ENCODE measurements around the gene CHD5.
A peak's percentile ranks its signal among the peaks of the same experiment; 100 is the strongest.

CHD5 gene

GRCh38 chr1:6162773-6163172 lies 17.3 kb downstream of the CHD5 start:
- DNase-seq = no peak
- in situ Hi-C loops (cut with MboI; ENCODE audit: low pct_unique_long_range_greater_than_20kb, low sequenced_read_pairs) = no loop called here

- in situ Hi-C loops (cut with MboI; ENCODE audit: low pct_unique_long_range_greater_than_20kb, low sequenced_read_pairs) = no loop called here
- DNase-seq = no peak
These were observed 17.8 kb downstream of the CHD5 start for GRCh38 chr1:6162341-6162740.

DNA sequence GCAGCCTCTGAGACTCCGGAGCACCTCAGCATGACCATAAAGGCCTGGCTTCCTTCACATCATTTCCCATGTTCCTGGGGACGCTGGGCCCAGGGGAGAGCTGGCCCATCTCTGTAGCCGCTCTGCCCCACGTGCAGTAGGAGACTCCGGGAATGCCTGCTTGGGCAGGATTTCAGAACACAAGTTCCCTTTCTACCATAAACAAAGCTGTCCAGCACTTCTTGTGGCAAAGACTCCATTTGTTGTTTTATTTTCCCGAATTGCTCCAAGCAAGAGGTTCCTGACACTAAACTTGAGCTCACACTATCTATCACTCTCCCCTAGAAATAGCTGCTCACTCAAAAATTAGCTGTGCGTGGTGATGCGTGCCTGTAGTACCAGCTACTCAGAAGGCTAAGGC lies 21.9 kb downstream of the CHD5 start:
- no peak for DNase-seq
- in situ Hi-C loops (cut with MboI; ENCODE audit: low pct_unique_long_range_greater_than_20kb, low sequenced_read_pairs) = no loop called here

GRCh38 chr1:6157528-6158174 lies 22.5 kb downstream of the CHD5 start:
- in situ Hi-C loops (cut with MboI; ENCODE audit: low pct_unique_long_range_greater_than_20kb, low sequenced_read_pairs) = no loop called here
- DNase-seq = no peak

GRCh38 chr1:6157132-6157527 lies 23.0 kb downstream of the CHD5 start:
- in situ Hi-C loops (cut with MboI; ENCODE audit: low pct_unique_long_range_greater_than_20kb, low sequenced_read_pairs) = no loop called here

GRCh38 chr1:6154525-6155319 lies 25.4 kb downstream of the CHD5 start:
- no peak for DNase-seq
- in situ Hi-C loops (cut with MboI; ENCODE audit: low pct_unique_long_range_greater_than_20kb, low sequenced_read_pairs) = no loop called here

More at GRCh38 chr1:6157132-6157527, 23.0 kb downstream of the CHD5 start:
- DNase-seq = no peak

DNA sequence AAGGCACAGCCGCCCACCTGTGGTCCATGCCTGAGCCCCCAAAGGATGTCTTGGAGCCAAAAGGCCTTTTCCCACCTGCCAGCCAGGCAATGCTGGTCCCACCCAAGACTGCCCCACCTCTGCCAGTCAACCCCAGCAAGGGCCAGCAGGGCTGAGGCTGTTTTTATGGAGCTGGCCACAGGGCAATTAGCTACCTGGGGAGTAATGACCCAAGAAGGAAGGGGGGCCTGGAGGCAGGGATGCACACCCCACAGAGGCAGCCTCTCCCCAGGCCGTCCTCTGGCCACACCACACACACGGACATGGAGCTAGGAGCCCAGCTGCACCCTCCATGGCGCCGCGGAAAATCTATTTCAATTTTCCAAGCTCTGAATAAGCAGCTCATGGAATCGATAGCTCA lies 27.2 kb downstream of the CHD5 start:
- no peak for DNase-seq
- in situ Hi-C loops (cut with MboI; ENCODE audit: low pct_unique_long_range_greater_than_20kb, low sequenced_read_pairs) = no loop called here

- in situ Hi-C loops (cut with MboI; ENCODE audit: low pct_unique_long_range_greater_than_20kb, low sequenced_read_pairs) = no loop called here
- DNase-seq = no peak
These were observed 27.9 kb downstream of the CHD5 start for GRCh38 chr1:6152181-6152580.

GRCh38 chr1:6151291-6151822 lies 28.8 kb downstream of the CHD5 start:
- no peak for DNase-seq
- in situ Hi-C loops (cut with MboI; ENCODE audit: low pct_unique_long_range_greater_than_20kb, low sequenced_read_pairs) = no loop called here

DNA sequence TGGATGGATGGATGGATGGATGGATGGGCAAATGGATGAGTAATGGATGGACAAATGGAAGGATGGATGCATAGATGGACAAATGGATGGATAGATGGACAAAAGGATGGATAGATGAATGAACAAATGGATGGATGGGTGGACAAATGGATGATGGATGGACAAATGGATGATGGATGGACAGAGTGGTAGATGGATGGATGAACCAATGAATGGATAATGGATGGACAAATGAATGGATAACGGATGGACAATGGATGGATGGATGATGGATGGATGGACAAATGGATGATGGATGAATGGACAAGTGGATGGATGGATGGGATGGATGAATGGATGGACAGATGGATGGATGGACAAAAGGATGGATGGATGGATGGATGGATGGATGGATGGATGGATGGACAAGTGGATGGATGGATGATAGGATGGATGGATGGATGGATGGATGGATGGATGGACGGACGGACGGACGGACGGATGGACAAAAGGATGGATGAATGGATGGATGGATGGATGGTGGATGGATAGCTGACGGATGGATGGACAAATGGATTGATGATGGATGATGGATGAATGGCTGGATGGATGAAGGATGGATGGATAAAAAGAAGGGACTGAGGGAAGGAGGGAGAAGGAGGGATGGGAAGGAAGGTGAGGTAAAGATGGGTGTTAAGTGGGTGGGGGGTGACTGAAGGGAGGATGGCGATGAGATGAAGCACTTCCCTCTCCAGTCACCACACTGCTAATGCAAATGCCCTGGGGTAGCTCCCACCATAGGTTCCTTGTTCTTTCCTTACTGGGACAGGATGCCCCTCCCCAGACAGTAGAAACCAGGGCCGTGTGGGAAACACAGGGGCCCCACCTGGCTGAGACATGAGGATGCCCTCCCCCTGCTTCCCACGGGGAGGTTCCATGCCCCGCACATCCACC lies 29.8 kb downstream of the CHD5 start:
- in situ Hi-C loops (cut with MboI; ENCODE audit: low pct_unique_long_range_greater_than_20kb, low sequenced_read_pairs) = no loop called here
- DNase-seq = no peak

- in situ Hi-C loops (cut with MboI; ENCODE audit: low pct_unique_long_range_greater_than_20kb, low sequenced_read_pairs) = no loop called here
- no peak for DNase-seq
These were observed 30.5 kb downstream of the CHD5 start for GRCh38 chr1:6149597-6149996.

GRCh38 chr1:6148497-6149241 lies 31.5 kb downstream of the CHD5 start:
- peak; percentile 49 for DNase-seq
- in situ Hi-C loops (cut with MboI; ENCODE audit: low pct_unique_long_range_greater_than_20kb, low sequenced_read_pairs) = no loop called here

- in situ Hi-C loops (cut with MboI; ENCODE audit: low pct_unique_long_range_greater_than_20kb, low sequenced_read_pairs) = no loop called here
- DNase-seq = no peak
These were observed 34.2 kb downstream of the CHD5 start for GRCh38 chr1:6145864-6146410.

DNA sequence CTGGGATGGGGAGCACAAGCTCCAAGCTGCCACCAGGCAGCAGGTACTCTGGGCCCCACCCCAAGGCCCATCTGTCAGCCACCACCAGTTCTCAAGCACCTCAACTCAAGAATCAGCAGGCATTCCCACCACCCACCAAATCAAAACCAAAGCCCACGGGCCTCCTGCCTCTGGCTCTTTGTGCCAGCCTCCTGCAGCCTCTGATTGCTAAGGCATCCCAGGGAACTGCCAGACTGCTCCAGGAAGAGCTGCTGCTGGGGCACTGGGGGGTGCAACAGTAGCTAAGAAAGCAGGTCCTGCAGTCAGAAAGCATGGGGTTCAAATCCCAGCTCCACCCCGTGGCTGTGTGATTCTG lies 34.7 kb downstream of the CHD5 start:
- in situ Hi-C loops (cut with MboI; ENCODE audit: low pct_unique_long_range_greater_than_20kb, low sequenced_read_pairs) = no loop called here
- no peak for DNase-seq

- DNase-seq = no peak
- in situ Hi-C loops (cut with MboI; ENCODE audit: low pct_unique_long_range_greater_than_20kb, low sequenced_read_pairs) = no loop called here
These were observed 35.3 kb downstream of the CHD5 start for GRCh38 chr1:6144647-6145395.

GRCh38 chr1:6144175-6144574 lies 35.9 kb downstream of the CHD5 start:
- in situ Hi-C loops (cut with MboI; ENCODE audit: low pct_unique_long_range_greater_than_20kb, low sequenced_read_pairs) = no loop called here
- no peak for DNase-seq

DNA sequence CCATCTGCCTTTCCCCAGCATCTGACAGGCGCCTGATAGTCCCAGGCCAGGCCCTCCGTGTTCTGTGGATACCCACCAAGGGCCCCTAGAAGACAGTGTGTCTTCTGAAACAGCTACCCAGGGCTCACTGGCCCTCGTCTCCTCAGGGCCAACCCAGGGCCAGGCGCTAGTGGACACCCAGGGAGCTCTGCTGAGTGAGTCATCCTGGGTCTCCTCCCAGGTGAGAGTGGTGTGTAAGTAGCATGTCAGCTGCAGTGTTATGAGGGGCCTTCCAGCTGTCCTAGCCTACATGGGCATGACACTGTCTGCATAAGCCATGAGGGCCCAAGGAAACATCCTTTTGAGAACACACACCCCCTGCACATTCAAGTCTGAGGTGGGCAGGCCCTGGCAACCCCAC lies 36.7 kb downstream of the CHD5 start:
- no peak for DNase-seq
- in situ Hi-C loops (cut with MboI; ENCODE audit: low pct_unique_long_range_greater_than_20kb, low sequenced_read_pairs) = no loop called here

GRCh38 chr1:6142734-6143133 lies 37.4 kb downstream of the CHD5 start:
- in situ Hi-C loops (cut with MboI; ENCODE audit: low pct_unique_long_range_greater_than_20kb, low sequenced_read_pairs) = no loop called here
- no peak for DNase-seq

Data from KBM-7 (cell line).